Measurements from ENCODE around the gene MPRIP.

Gene MPRIP

GRCh38 chr17:17062356-17062755, 20.1 kb downstream of the MPRIP start:
- H2AFZ ChIP-seq (ENCODE audit: low read length, unreplicated experiment) = no peak overlapping the region
- H3K4me3 ChIP-seq (ENCODE audit: low read depth, low read length) = no peak overlapping the region
- H3K27me3 ChIP-seq (ENCODE audit: insufficient read depth, low read length) = no peaks in the 10 kb centered on the region
- peaks cover 95% of the 10 kb centered on the region for H3K79me2 ChIP-seq (ENCODE audit: control insufficient read depth, insufficient read depth, low read length, unreplicated experiment)
- H3K27ac ChIP-seq (ENCODE audit: low read depth, low read length) = no peak overlapping the region
- peaks cover 43% of the 10 kb centered on the region for H3K4me1 ChIP-seq (ENCODE audit: control insufficient read depth, insufficient read depth, low read length, unreplicated experiment)
- H3K36me3 ChIP-seq (ENCODE audit: insufficient read depth, low read length) = no peaks in the 10 kb centered on the region

GRCh38 chr17:17062866-17063265, 20.6 kb downstream of the MPRIP start:
- no peaks in the 10 kb centered on the region for H3K36me3 ChIP-seq (ENCODE audit: insufficient read depth, low read length)
- H3K27ac ChIP-seq (ENCODE audit: low read depth, low read length) = no peak overlapping the region
- peaks cover 94% of the 10 kb centered on the region for H3K79me2 ChIP-seq (ENCODE audit: control insufficient read depth, insufficient read depth, low read length, unreplicated experiment)
- peaks cover 44% of the 10 kb centered on the region for H3K4me1 ChIP-seq (ENCODE audit: control insufficient read depth, insufficient read depth, low read length, unreplicated experiment)
- no peaks in the 10 kb centered on the region for H3K27me3 ChIP-seq (ENCODE audit: insufficient read depth, low read length)
- no peak overlapping the region for H3K4me3 ChIP-seq (ENCODE audit: low read depth, low read length)
- H2AFZ ChIP-seq (ENCODE audit: low read length, unreplicated experiment) = no peak overlapping the region

GRCh38 chr17:17063546-17064122, 21.4 kb downstream of the MPRIP start:
- Histone ChIP-seq H3K27ac (ENCODE audit: low read depth, low read length) (no peak overlapping the region), H3K27me3 (ENCODE audit: insufficient read depth, low read length) (no peaks in the 10 kb centered on the region), H3K79me2 (ENCODE audit: control insufficient read depth, insufficient read depth, low read length, unreplicated experiment) (peaks cover 94% of the 10 kb centered on the region), H2AFZ (ENCODE audit: low read length, unreplicated experiment) (no peak overlapping the region), H3K4me3 (ENCODE audit: low read depth, low read length) (no peak overlapping the region), H3K4me1 (ENCODE audit: control insufficient read depth, insufficient read depth, low read length, unreplicated experiment) (peaks cover 44% of the 10 kb centered on the region), H3K36me3 (ENCODE audit: insufficient read depth, low read length) (no peaks in the 10 kb centered on the region)

- no peak overlapping the region for H2AFZ ChIP-seq (ENCODE audit: low read length, unreplicated experiment)
- no peaks in the 10 kb centered on the region for H3K36me3 ChIP-seq (ENCODE audit: insufficient read depth, low read length)
- H3K27ac ChIP-seq (ENCODE audit: low read depth, low read length) = no peak overlapping the region
- peaks cover 94% of the 10 kb centered on the region for H3K79me2 ChIP-seq (ENCODE audit: control insufficient read depth, insufficient read depth, low read length, unreplicated experiment)
- peaks cover 44% of the 10 kb centered on the region for H3K4me1 ChIP-seq (ENCODE audit: control insufficient read depth, insufficient read depth, low read length, unreplicated experiment)
- H3K27me3 ChIP-seq (ENCODE audit: insufficient read depth, low read length) = no peaks in the 10 kb centered on the region
- no peak overlapping the region for H3K4me3 ChIP-seq (ENCODE audit: low read depth, low read length)
Measured at GRCh38 chr17:17064322-17064721, 22.1 kb downstream of the MPRIP start.

- Histone ChIP-seq H3K4me1 (ENCODE audit: control insufficient read depth, insufficient read depth, low read length, unreplicated experiment) (peaks cover 48% of the 10 kb centered on the region), H3K27me3 (ENCODE audit: insufficient read depth, low read length) (no peaks in the 10 kb centered on the region), H3K79me2 (ENCODE audit: control insufficient read depth, insufficient read depth, low read length, unreplicated experiment) (peaks cover 93% of the 10 kb centered on the region), H3K27ac (ENCODE audit: low read depth, low read length) (no peak overlapping the region), H3K36me3 (ENCODE audit: insufficient read depth, low read length) (0 out of 2 replicates have a peak, but pooled peaks cover 4% of the 10 kb centered on the region), H2AFZ (ENCODE audit: low read length, unreplicated experiment) (no peak overlapping the region), H3K4me3 (ENCODE audit: low read depth, low read length) (no peak overlapping the region)
Measured at GRCh38 chr17:17066021-17066420, 23.8 kb downstream of the MPRIP start.

GRCh38 chr17:17067257-17067656, 25.0 kb downstream of the MPRIP start:
- Histone ChIP-seq H3K27me3 (ENCODE audit: insufficient read depth, low read length) (no peaks in the 10 kb centered on the region), H3K27ac (ENCODE audit: low read depth, low read length) (no peak overlapping the region), H2AFZ (ENCODE audit: low read length, unreplicated experiment) (no peak overlapping the region), H3K4me1 (ENCODE audit: control insufficient read depth, insufficient read depth, low read length, unreplicated experiment) (peaks cover 48% of the 10 kb centered on the region), H3K36me3 (ENCODE audit: insufficient read depth, low read length) (0 out of 2 replicates have a peak, but pooled peaks cover 4% of the 10 kb centered on the region), H3K79me2 (ENCODE audit: control insufficient read depth, insufficient read depth, low read length, unreplicated experiment) (peaks cover 93% of the 10 kb centered on the region), H3K4me3 (ENCODE audit: low read depth, low read length) (no peak overlapping the region)

GRCh38 chr17:17069849-17070248, 27.6 kb downstream of the MPRIP start:
- Histone ChIP-seq H3K27ac (ENCODE audit: low read depth, low read length) (no peak overlapping the region), H3K36me3 (ENCODE audit: insufficient read depth, low read length) (0 out of 2 replicates have a peak, but pooled peaks cover 4% of the 10 kb centered on the region)

GRCh38 chr17:17070931-17071330, 28.7 kb downstream of the MPRIP start:
- no peak overlapping the region for H3K27ac ChIP-seq (ENCODE audit: low read depth, low read length)
- no peaks in the 10 kb centered on the region for H3K27me3 ChIP-seq (ENCODE audit: insufficient read depth, low read length)
- peaks cover 53% of the 10 kb centered on the region for H3K4me1 ChIP-seq (ENCODE audit: control insufficient read depth, insufficient read depth, low read length, unreplicated experiment)
- H3K79me2 ChIP-seq (ENCODE audit: control insufficient read depth, insufficient read depth, low read length, unreplicated experiment) = peaks cover 92% of the 10 kb centered on the region
- H3K4me3 ChIP-seq (ENCODE audit: low read depth, low read length) = no peak overlapping the region
- H3K36me3 ChIP-seq (ENCODE audit: insufficient read depth, low read length) = 0 out of 2 replicates have a peak, but pooled peaks cover 4% of the 10 kb centered on the region
- no peak overlapping the region for H2AFZ ChIP-seq (ENCODE audit: low read length, unreplicated experiment)

More at GRCh38 chr17:17069849-17070248, 27.6 kb downstream of the MPRIP start:
- H2AFZ ChIP-seq (ENCODE audit: low read length, unreplicated experiment) = no peak overlapping the region
- peaks cover 92% of the 10 kb centered on the region for H3K79me2 ChIP-seq (ENCODE audit: control insufficient read depth, insufficient read depth, low read length, unreplicated experiment)
- H3K4me3 ChIP-seq (ENCODE audit: low read depth, low read length) = no peak overlapping the region
- no peaks in the 10 kb centered on the region for H3K27me3 ChIP-seq (ENCODE audit: insufficient read depth, low read length)
- peaks cover 43% of the 10 kb centered on the region for H3K4me1 ChIP-seq (ENCODE audit: control insufficient read depth, insufficient read depth, low read length, unreplicated experiment)

- 0 out of 2 replicates have a peak, but pooled peaks cover 4% of the 10 kb centered on the region for H3K36me3 ChIP-seq (ENCODE audit: insufficient read depth, low read length)
- H3K27ac ChIP-seq (ENCODE audit: low read depth, low read length) = no peak overlapping the region
- H3K79me2 ChIP-seq (ENCODE audit: control insufficient read depth, insufficient read depth, low read length, unreplicated experiment) = peaks cover 95% of the 10 kb centered on the region
- no peak overlapping the region for H2AFZ ChIP-seq (ENCODE audit: low read length, unreplicated experiment)
- no peaks in the 10 kb centered on the region for H3K27me3 ChIP-seq (ENCODE audit: insufficient read depth, low read length)
- H3K4me1 ChIP-seq (ENCODE audit: control insufficient read depth, insufficient read depth, low read length, unreplicated experiment) = peaks cover 50% of the 10 kb centered on the region
- H3K4me3 ChIP-seq (ENCODE audit: low read depth, low read length) = no peak overlapping the region
Measured at GRCh38 chr17:17071531-17072360, 29.5 kb downstream of the MPRIP start.

- Histone ChIP-seq H3K4me1 (ENCODE audit: control insufficient read depth, insufficient read depth, low read length, unreplicated experiment) (peaks cover 43% of the 10 kb centered on the region), H3K27ac (ENCODE audit: low read depth, low read length) (no peak overlapping the region), H3K79me2 (ENCODE audit: control insufficient read depth, insufficient read depth, low read length, unreplicated experiment) (peaks cover 94% of the 10 kb centered on the region), H3K4me3 (ENCODE audit: low read depth, low read length) (no peak overlapping the region), H3K27me3 (ENCODE audit: insufficient read depth, low read length) (no peaks in the 10 kb centered on the region), H3K36me3 (ENCODE audit: insufficient read depth, low read length) (0 out of 2 replicates have a peak, but pooled peaks cover 4% of the 10 kb centered on the region), H2AFZ (ENCODE audit: low read length, unreplicated experiment) (no peak overlapping the region)
Measured at GRCh38 chr17:17072546-17072945, 30.3 kb downstream of the MPRIP start.
